T-helper 1 cell treated with Interleukin-12 subunit alpha and Interleukin-12 subunit beta and Interleukin-4 antibody, amounts not matched to agents 30 ng/mL and 1 ng/mL, for 36 hours (primary cell): ENCODE measurements around the gene CEACAM8. TPM values are rescaled to one million over a fixed set of nuclear protein-coding genes. Genes with fewer than 3 reads are reported as not detected.
"Not testable (repeated sequence)": the region's sequence is repeated elsewhere in the genome, so short reads cannot be mapped to it uniquely, and the experiment has no call there.

ENCODE experiments used
- intact Hi-C: fragments of 100-400 bp; cut with micrococcal nuclease; formaldehyde crosslinking; loops from one replicate; pipeline ENCODE4 v1.15.1; 2024
- total RNA-seq: library from RNA; stranded (reverse); gene quantifications from 2 replicates; pipeline ENCODE4 v1.2.3, GENCODE V29; 2022

CEACAM8 gene
- total RNA-seq, 1 donor from 2014 or later, result not detected

GRCh38 chr19:42576241-42576640 lies 18.5 kb downstream of the CEACAM8 start:
- intact Hi-C loops, result no loop called here

- intact Hi-C loops, result no loop called here
Measured at GRCh38 chr19:42573642-42574041, 21.1 kb downstream of the CEACAM8 start.

GRCh38 chr19:42571116-42571515 lies 23.6 kb downstream of the CEACAM8 start:
- intact Hi-C loops, result no loop called here

- intact Hi-C loops, result no loop called here
Measured at GRCh38 chr19:42569193-42569592, 25.5 kb downstream of the CEACAM8 start.

- intact Hi-C loops, result no loop called here
Measured at GRCh38 chr19:42568006-42568405, 26.7 kb downstream of the CEACAM8 start.

GRCh38 chr19:42567567-42567966 lies 27.2 kb downstream of the CEACAM8 start:
- intact Hi-C loops, result loop anchor here (1.0 to 2.0 kb wide), 2 partner anchors 29 to 117 kb away; no protein-coding TSS in a partner anchor

GRCh38 chr19:42563352-42564210 lies 31.1 kb downstream of the CEACAM8 start:
- intact Hi-C loops, result loop anchor here (1.0 kb wide), 1 partner anchor 113 kb away; no protein-coding TSS in a partner anchor

- intact Hi-C loops, result no loop called here
Measured at GRCh38 chr19:42561512-42561911, 33.2 kb downstream of the CEACAM8 start.

- intact Hi-C loops, result no loop called here
Measured at GRCh38 chr19:42560731-42561130, 34.0 kb downstream of the CEACAM8 start.

GRCh38 chr19:42558450-42559150 lies 36.1 kb downstream of the CEACAM8 start:
- intact Hi-C loops, result no loop called here

GRCh38 chr19:42557386-42557871 lies 37.3 kb downstream of the CEACAM8 start:
- intact Hi-C loops, result not testable (repeated sequence)

- intact Hi-C loops, result no loop called here
Measured at GRCh38 chr19:42555801-42556200, 38.9 kb downstream of the CEACAM8 start.

GRCh38 chr19:42555317-42555716 lies 39.4 kb downstream of the CEACAM8 start:
- intact Hi-C loops, result no loop called here

GRCh38 chr19:42554046-42554575 lies 40.6 kb downstream of the CEACAM8 start:
- intact Hi-C loops, result no loop called here

GRCh38 chr19:42553292-42554045 lies 41.3 kb downstream of the CEACAM8 start:
- intact Hi-C loops, result no loop called here

- intact Hi-C loops, result no loop called here
Measured at GRCh38 chr19:42552086-42553065, 42.3 kb downstream of the CEACAM8 start.

GRCh38 chr19:42550521-42550920 lies 44.2 kb downstream of the CEACAM8 start:
- intact Hi-C loops, result not testable (repeated sequence)

- intact Hi-C loops, result not testable (repeated sequence)
Measured at GRCh38 chr19:42549067-42549466, 45.7 kb downstream of the CEACAM8 start.

- intact Hi-C loops, result no loop called here
Measured at GRCh38 chr19:42548552-42548951, 46.2 kb downstream of the CEACAM8 start.

GRCh38 chr19:42547929-42548328 lies 46.8 kb downstream of the CEACAM8 start:
- intact Hi-C loops, result no loop called here
